HG03025 (cell line): ENCODE data around the gene COX6B2.

Experiments used
- ATAC-seq: cut with Tn5 transposase; IDR thresholded peaks from one replicate; pipeline ENCODE4 v1.9.1; 2021; ENCODE audit warnings: mild to moderate bottlenecking, moderate library complexity; ENCODE audit not compliant: unreplicated experiment, low FRiP score

COX6B2 gene

DNA sequence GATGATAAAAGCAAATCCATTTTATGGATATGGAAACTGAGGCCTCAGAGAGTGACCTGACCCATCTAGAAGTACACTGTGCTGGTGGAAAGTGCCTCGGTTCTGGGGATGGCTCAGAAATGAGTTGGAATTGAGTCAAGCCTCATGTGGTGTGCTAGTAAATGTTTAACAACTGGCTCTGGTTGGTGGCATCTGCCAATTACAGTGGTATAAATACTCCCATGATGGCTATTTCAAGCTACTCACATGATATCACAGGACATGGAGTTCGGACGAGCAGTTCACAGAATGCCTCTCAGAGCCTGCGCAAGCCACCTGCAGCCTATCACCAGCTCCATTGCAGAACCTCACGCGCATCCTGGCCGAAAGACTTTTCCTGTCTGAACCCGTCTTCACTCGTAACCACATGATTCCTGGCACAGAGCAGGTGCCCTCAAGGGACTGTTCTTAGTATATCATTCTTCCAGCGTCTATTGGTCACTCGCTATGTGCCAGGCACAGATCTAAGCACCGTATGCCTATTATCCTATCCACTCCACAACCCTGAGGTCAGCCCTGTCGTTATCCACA is 38.5 kb downstream of the COX6B2 start:
- no peak for ATAC-seq

- ATAC-seq, result no peak
Measured at GRCh38 chr19:55314396-55314795, 40.1 kb downstream of the COX6B2 start.

DNA sequence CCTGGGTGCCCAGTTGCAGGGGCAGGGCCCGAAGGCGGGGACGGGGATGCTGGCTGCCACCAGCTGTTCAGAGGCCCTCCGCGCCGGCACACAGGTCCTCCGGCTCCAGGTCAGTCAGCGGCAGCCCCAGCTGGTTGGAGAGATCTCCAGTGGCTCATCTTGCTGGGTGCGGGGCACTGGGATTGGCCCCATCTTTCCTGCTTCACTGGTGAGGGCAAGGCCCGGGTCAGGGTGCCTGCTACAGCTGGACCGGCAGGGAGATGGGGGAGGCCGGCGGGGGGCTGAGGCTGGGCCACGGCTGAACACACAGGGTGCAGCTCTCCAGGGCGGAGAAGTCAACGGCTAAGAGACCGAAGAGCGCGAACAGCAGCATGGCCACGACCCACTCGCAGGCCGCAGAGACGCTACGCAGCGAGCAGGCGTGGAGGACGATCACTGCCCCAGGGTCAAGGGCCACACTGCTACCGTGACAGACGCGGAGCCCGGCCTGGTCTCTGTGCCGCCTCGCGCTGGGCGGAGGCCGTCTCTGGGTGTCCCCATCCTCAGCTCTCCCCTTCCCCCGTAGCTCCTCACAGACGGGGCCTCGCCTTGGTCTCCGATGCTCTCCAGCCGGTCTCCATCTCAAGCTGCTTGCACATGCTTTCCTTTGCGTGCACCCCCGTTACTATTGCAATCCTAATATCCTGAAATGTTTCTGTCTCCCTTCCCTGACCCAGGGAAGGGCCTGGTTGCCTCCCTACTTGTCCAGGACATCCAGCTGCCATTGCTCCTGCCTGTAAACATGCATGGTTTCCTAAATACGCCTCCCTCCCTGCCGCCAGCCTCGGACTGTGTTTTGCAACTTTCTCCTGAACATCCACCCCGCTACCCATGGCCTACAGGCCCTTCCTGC is 41.7 kb downstream of the COX6B2 start:
- no peak for ATAC-seq

GRCh38 chr19:55311797-55312196 is 42.7 kb downstream of the COX6B2 start:
- ATAC-seq, result no peak

GRCh38 chr19:55311397-55311796 is 43.1 kb downstream of the COX6B2 start:
- ATAC-seq, result no peak

- ATAC-seq, result no peak
Measured at GRCh38 chr19:55310498-55310897, 44.0 kb downstream of the COX6B2 start.

DNA sequence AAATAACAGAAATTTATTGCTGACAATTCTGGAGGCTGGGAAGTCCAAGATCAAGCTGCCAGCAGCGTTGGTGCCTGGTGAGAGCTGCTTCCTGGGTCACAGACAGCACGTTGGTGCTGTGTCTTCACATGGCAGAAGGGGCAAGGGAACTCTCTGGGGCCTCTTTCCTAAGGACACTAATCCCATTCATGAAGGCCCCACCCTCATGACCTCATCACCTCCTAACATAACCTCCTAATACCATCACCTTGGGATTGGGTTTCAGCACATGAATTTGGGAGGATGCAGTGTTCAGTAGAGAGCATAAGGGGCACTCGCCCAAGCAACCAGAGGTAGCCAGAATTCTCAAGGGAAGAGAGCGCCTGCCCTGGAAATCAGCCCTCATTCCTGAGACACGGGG is 45.1 kb downstream of the COX6B2 start:
- ATAC-seq, result no peak

- ATAC-seq, result no peak
Measured at GRCh38 chr19:55308281-55308680, 46.2 kb downstream of the COX6B2 start.

DNA sequence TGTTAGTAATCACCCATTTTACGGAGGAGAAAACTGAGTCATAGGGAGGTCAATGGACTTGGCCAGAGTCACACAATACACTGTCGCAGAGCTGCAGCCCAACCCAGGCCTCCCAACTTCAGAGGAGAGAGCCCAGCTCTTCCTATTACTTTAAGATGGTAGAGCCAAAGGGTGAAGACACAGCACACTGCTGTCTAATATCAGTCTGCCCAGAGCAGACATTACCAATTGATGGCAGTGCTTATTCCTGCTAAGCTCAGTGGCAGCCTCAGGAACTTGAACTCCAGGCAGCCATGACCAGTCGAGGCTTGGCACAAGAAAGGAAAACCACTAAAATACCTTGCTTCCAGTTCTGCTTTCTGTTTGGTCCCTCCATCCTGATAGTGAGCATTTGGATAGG is 47.8 kb downstream of the COX6B2 start:
- ATAC-seq, result no peak

DNA sequence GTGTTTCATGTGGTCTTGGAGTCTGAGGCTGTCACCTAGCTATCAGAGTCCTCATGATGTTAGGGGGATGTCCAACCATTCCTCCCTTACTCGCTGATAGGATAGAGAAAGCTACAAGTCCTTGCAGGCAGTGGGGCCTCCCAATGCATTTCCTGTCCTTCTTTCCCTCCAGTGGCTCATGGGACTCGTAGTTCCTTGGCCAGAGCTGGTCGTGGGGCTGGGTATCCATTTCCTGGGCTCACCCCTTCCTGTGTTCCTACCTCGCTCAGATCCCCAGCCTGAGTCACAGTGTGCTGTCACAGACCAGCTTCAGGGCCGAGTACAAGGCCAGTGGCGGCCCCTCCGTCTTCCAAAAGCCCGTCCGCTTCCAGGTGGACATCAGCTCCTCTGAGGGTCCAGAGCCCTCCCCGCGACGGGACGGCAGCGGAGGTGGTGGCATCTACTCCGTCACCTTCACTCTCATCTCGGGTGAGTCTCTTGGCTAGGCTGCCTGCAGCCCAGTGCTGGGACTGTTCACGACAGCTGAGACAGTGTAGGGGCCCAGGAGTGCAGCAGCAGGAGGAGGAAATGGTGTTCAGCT is 48.4 kb downstream of the COX6B2 start:
- no peak for ATAC-seq

- ATAC-seq, result no peak
Measured at GRCh38 chr19:55305491-55305890, 49.0 kb downstream of the COX6B2 start.

DNA sequence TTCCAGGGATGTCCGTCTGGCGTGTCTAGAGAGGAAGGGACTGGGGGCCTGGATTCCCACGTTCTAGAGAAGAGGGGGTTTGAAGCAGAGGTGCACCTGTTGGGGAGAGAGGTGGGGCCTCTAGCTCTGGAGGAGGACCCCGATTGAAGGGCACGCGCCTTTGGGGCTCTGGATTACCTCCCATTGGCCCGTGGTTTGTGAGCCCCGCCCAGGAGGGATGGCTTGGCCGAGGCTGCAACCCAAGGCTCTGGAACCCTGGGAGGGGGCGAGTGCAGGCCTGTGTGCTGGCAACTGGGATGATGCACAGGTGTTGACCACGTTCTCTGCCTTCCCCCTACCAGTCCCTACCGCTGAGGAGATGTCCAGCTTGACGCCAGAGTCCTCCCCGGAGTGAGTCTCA is 49.5 kb downstream of the COX6B2 start:
- no peak for ATAC-seq

- ATAC-seq, result no peak
Measured at GRCh38 chr19:55304279-55304978, 50.1 kb downstream of the COX6B2 start.

DNA sequence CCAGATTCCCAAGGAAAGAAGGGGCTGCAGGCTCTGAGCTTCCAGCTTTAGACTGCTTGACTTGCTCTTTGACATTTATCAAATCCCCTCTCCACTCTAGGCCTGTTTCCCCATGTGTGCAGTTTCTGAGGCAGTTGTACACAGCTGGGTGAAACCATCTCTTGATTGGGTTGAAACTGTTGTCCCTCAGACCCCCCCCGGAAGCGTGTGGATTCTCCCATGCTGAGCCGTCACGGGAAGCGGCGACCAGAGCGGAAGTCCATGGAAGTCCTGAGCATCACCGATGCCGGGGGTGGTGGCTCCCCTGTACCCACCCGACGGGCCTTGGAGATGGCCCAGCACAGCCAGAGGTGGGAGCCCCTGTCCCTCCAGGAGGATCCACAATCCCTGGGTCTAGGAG is 51.0 kb downstream of the COX6B2 start:
- ATAC-seq, result no peak

GRCh38 chr19:55302318-55302703 is 52.2 kb downstream of the COX6B2 start:
- no peak for ATAC-seq

GRCh38 chr19:55301459-55302317 is 52.8 kb downstream of the COX6B2 start:
- ATAC-seq, result no peak

DNA sequence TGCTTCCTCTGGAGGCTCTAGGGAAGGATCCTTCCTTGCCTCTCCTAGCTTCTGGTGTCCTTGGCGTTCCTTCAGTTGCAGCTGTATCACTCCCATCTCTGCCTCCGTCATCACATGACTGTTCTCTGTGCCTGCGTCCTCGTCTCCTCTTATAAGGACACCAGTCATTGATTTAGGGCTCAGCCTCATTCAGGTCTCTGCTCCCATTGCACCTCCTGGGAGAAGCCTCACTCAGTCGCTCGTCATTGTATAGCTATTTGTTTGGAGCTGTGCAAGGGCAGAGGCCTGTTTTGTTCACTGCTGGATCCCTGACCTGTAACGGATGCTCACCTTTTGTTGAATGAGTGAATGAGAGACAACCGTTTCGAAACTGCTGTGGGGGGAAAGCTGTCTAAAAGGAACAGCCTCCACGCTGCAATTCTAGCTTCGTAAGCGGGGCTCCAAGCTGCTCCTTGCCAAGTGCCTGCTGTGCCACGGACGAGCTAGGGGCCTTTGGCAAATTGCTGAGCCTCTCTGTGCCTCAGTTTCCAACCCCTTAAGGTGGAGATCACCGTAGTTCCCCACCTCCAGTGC is 53.5 kb downstream of the COX6B2 start:
- ATAC-seq, result no peak

DNA sequence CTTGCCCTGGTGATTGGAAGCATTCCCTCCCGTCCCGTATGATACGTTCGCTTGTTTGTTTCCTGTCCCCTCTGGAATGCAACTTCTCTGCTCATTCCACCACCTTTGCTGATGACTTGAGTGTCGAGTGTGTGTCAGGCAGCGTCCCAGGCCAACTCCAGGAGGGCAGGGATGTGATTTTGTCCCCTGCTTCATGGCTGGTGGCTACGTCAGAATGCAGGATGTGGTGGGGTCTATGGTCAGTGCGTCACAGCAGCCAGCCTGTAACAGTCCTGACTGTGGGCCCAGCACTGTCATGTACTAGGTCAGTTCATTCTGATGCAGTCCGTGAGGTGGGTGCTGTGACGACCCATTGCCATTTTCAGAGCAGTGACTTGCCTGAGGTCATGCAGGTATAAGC is 54.5 kb downstream of the COX6B2 start:
- ATAC-seq, result no peak
